SU-DHL-6 (cell line): Measurements from ENCODE around the gene SOBP.

ENCODE experiments used
- H2AFZ ChIP-seq: fragments of 200-600 bp; sonication (generic); 2 replicates; pipeline ENCODE4 v1.6.1; 2014; ENCODE audit warnings: low read depth, mild to moderate bottlenecking, moderate library complexity, mixed read lengths, antibody characterized with exemption, low read length; ENCODE audit not compliant: severe bottlenecking
- H3F3A ChIP-seq: fragments of 200-600 bp; shearing (Covaris generic); 2 replicates; pipeline ENCODE4 v1.6.0; 2016; ENCODE audit warnings: antibody characterized with exemption, mild to moderate bottlenecking; ENCODE audit not compliant: insufficient read depth
- H3K27ac ChIP-seq: fragments of 200-600 bp; sonication (generic); 2 replicates; pipeline ENCODE4 v1.5.1; 2016; ENCODE audit warnings: low read depth, mild to moderate bottlenecking, low read length, moderate library complexity, mixed read lengths
- H3K27me3 ChIP-seq: fragments of 200-600 bp; sonication (generic), shearing (Covaris generic); 2 replicates; pipeline ENCODE4 v1.6.0; 2014; ENCODE audit warnings: mild to moderate bottlenecking, low read length
- H3K36me3 ChIP-seq: fragments of 200-600 bp; sonication (generic); 2 replicates; pipeline ENCODE4 v1.6.1; 2014; ENCODE audit warnings: mild to moderate bottlenecking, low read length, mixed read lengths
- H3K4me2 ChIP-seq: fragments of 300-600, 200-600 bp; shearing (Covaris generic), sonication (generic); 2 replicates; pipeline ENCODE4 v1.6.0; 2014; ENCODE audit warnings: low read length, low read depth, mild to moderate bottlenecking; ENCODE audit not compliant: poor library complexity, severe bottlenecking
- H3K4me3 ChIP-seq: fragments of 200-600 bp; sonication (generic); 2 replicates; pipeline ENCODE4 v1.5.1; 2014; ENCODE audit warnings: antibody characterized with exemption, low read length, mild to moderate bottlenecking, mixed read lengths; ENCODE audit not compliant: insufficient read depth, poor library complexity, severe bottlenecking
- H3K79me2 ChIP-seq: fragments of 200-600 bp; sonication (generic); 2 replicates; pipeline ENCODE4 v1.6.1; 2014; ENCODE audit warnings: mild to moderate bottlenecking, low read length, moderate library complexity; ENCODE audit not compliant: insufficient read depth
- H3K9ac ChIP-seq: fragments of 200-600 bp; sonication (generic); 2 replicates; pipeline ENCODE4 v1.7.0; 2014; ENCODE audit warnings: mild to moderate bottlenecking, low read length
- H3K9me2 ChIP-seq: fragments of 200-600 bp; sonication (generic); replicated peaks from 2 replicates; pipeline ENCODE4 v1.6.1; 2014; ENCODE audit warnings: low read length; ENCODE audit not compliant: insufficient read depth
- H3K9me3 ChIP-seq: fragments of 200-600 bp; sonication (generic); 2 replicates; pipeline ENCODE4 v1.6.1; 2014; ENCODE audit warnings: low read length, mixed read lengths; ENCODE audit not compliant: insufficient read depth
- H4K20me1 ChIP-seq: fragments of 200-600 bp; sonication (generic); 2 replicates; pipeline ENCODE4 v1.6.1; 2014; ENCODE audit warnings: low read depth, mild to moderate bottlenecking, antibody characterized with exemption, low read length, moderate library complexity, mixed read lengths
- EZH2phosphoT487 ChIP-seq: fragments of 200-600 bp; sonication (generic), shearing (Covaris generic); conservative IDR thresholded peaks from 2 replicates; pipeline ENCODE4 v1.6.1; 2018; ENCODE audit warnings: mild to moderate bottlenecking, antibody characterized with exemption, low read length, moderate library complexity, mixed read lengths
- TF ChIP-seq, protein P1 (sequence below): fragments of 200-600 bp; sonication (generic); IDR thresholded peaks from one replicate; pipeline ENCODE4 v1.5.1; 2017; ENCODE audit warnings: antibody characterized with exemption, mild to moderate bottlenecking, low read length, moderate library complexity; ENCODE audit not compliant: insufficient read depth, poor library complexity, severe bottlenecking

SOBP gene

DNA sequence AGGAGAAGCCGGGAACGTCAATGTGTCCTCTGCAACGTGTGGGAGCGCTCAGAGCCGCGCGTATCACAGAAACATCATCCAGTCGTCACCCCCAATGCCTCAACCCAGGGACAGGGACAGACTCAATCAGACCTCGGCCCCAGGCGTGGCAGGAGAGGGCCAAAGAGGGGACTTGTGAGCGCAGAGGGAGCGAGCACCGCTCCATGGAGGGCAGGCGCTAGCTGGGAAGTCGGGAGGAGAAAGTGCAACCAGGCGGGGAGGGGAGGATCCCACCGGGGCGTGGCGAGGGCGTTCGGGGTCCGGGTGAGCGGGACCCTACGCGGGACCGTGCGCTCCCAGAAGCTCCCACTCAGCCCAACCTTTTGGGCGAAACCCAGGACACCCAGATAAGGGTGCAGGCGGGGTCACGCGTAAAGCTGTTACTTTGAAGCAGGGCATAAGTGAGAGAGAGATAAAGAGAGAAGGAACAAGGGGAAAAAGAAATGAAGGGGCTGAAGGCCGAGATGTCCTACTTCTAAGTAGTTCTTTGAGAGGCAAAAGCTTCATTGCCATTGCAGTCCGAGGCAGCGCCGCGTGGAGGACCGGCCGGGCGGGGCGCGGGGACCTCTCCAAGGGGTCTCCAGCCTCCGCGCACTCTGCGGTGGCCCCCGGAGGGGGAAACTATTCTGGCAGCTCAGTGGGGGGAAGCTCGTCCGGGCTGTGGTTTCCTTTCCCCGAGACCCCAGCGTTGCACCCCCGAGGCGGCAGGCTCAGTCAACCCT, 862 bp upstream of the SOBP start:
- H3K79me2 ChIP-seq: peaks cover 38% of the 10 kb centered on the region
- peak overlapping the region; percentile 66 for H3K4me2 ChIP-seq
- peak overlapping the region; percentile 90 for H3K9ac ChIP-seq
- peaks cover 10% of the 10 kb centered on the region for H3F3A ChIP-seq
- H4K20me1 ChIP-seq: peaks cover 4% of the 10 kb centered on the region; the same call in 1 of the 2 replicates
- H3K4me3 ChIP-seq: peak overlapping the region; percentile 96
- peak overlapping the region; percentile 37 for H2AFZ ChIP-seq
- H3K27me3 ChIP-seq: no peaks in the 10 kb centered on the region
- H3K36me3 ChIP-seq: 0 out of 2 replicates have a peak, but pooled peaks cover 6% of the 10 kb centered on the region
- H3K9me2 ChIP-seq: no peaks in the 10 kb centered on the region
- H3K27ac ChIP-seq: peak overlapping the region; percentile 42
- no peaks in the 10 kb centered on the region for H3K9me3 ChIP-seq
- no peak for TF ChIP-seq EZH2phosphoT487
- TF ChIP-seq, protein P1, sequence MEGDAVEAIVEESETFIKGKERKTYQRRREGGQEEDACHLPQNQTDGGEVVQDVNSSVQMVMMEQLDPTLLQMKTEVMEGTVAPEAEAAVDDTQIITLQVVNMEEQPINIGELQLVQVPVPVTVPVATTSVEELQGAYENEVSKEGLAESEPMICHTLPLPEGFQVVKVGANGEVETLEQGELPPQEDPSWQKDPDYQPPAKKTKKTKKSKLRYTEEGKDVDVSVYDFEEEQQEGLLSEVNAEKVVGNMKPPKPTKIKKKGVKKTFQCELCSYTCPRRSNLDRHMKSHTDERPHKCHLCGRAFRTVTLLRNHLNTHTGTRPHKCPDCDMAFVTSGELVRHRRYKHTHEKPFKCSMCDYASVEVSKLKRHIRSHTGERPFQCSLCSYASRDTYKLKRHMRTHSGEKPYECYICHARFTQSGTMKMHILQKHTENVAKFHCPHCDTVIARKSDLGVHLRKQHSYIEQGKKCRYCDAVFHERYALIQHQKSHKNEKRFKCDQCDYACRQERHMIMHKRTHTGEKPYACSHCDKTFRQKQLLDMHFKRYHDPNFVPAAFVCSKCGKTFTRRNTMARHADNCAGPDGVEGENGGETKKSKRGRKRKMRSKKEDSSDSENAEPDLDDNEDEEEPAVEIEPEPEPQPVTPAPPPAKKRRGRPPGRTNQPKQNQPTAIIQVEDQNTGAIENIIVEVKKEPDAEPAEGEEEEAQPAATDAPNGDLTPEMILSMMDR: no peak

- peaks cover 4% of the 10 kb centered on the region; the same call in 1 of the 2 replicates for H4K20me1 ChIP-seq
- peak overlapping the region; percentile 90 for H3K9ac ChIP-seq
- H3F3A ChIP-seq: peaks cover 24% of the 10 kb centered on the region
- H3K79me2 ChIP-seq: peaks cover 54% of the 10 kb centered on the region
- 0 out of 2 replicates have a peak, but pooled peaks cover 6% of the 10 kb centered on the region for H3K36me3 ChIP-seq
- TF ChIP-seq, protein P1: no peak
- TF ChIP-seq EZH2phosphoT487: no peak
- no peaks in the 10 kb centered on the region for H3K9me3 ChIP-seq
- peak overlapping the region; percentile 79 for H2AFZ ChIP-seq
- no peaks in the 10 kb centered on the region for H3K9me2 ChIP-seq
- H3K27ac ChIP-seq: peak overlapping the region; percentile 71
- H3K4me3 ChIP-seq: peak overlapping the region; percentile 96
- H3K27me3 ChIP-seq: no peaks in the 10 kb centered on the region
- peak overlapping the region; percentile 75 for H3K4me2 ChIP-seq
Observed at GRCh38 chr6:107490566-107491137, 735 bp downstream of the SOBP start.

GRCh38 chr6:107491138-107491609, 1.3 kb downstream of the SOBP start:
- H3K9me3 ChIP-seq: no peaks in the 10 kb centered on the region
- peaks cover 4% of the 10 kb centered on the region; the same call in 1 of the 2 replicates for H4K20me1 ChIP-seq
- H3K79me2 ChIP-seq: peaks cover 59% of the 10 kb centered on the region
- H3K36me3 ChIP-seq: 0 out of 2 replicates have a peak, but pooled peaks cover 6% of the 10 kb centered on the region
- TF ChIP-seq EZH2phosphoT487: no peak
- TF ChIP-seq, protein P1: no peak
- H3K27ac ChIP-seq: peak overlapping the region; percentile 71
- no peaks in the 10 kb centered on the region for H3K9me2 ChIP-seq
- peak overlapping the region; percentile 75 for H3K4me2 ChIP-seq
- H3F3A ChIP-seq: peaks cover 28% of the 10 kb centered on the region
- no peak overlapping the region for H2AFZ ChIP-seq
- H3K4me3 ChIP-seq: peak overlapping the region; percentile 96
- H3K9ac ChIP-seq: peak overlapping the region; percentile 90
- H3K27me3 ChIP-seq: no peaks in the 10 kb centered on the region
